Cardiac muscle cell (in vitro differentiated cells and primary cell): Measurements from ENCODE around the gene GRK3. TPM values are rescaled to one million over a fixed set of nuclear protein-coding genes. Genes with fewer than 3 reads are reported as not detected.
"Not testable (repeated sequence)": the region's sequence is repeated elsewhere in the genome, so short reads cannot be mapped to it uniquely, and the experiment has no call there.

ENCODE experiments used
- DNase-seq, 2 donors: peaks; one replicate each; pipeline versions ENCODE4 v3.0.0 to v3.0.0-alpha.2; 2010 to 2017; ENCODE audit warnings: low read depth in 1 of 2, low spot score in 1 of 2
- H3K27ac ChIP-seq: fragments of 200-600 bp; sonication (generic); 2 replicates; pipeline ENCODE4 v1.5.1; 2016
- H3K27me3 ChIP-seq: fragments of 200-600 bp; sonication (generic); 2 replicates; pipeline ENCODE4 v1.6.0; 2016; ENCODE audit warnings: control low read depth
- H3K36me3 ChIP-seq: fragments of 200-600 bp; sonication (generic); 2 replicates; pipeline ENCODE4 v1.5.1; 2016; ENCODE audit warnings: control low read depth
- H3K4me1 ChIP-seq: fragments of 200-600 bp; sonication (generic); 2 replicates; pipeline ENCODE4 v1.8.1; 2017; ENCODE audit warnings: low read depth, mild to moderate bottlenecking, mixed run types
- H3K4me3 ChIP-seq: fragments of 200-600 bp; sonication (generic); 2 replicates; pipeline ENCODE4 v1.5.1; 2016; ENCODE audit warnings: mild to moderate bottlenecking
- H3K9me3 ChIP-seq: fragments of 200-600 bp; sonication (generic); 2 replicates; pipeline ENCODE4 v1.5.1; 2017; ENCODE audit warnings: low read depth, mild to moderate bottlenecking, control low read depth
- CTCF ChIP-seq: IDR thresholded peaks from 2 replicates; pipeline ENCODE4 v1.5.1; 2012; ENCODE audit warnings: low read depth, mild to moderate bottlenecking, low read length
- polyA plus RNA-seq: library from polyadenylated mRNA; unstranded; fragments of >200 nt; fragmentation: Nextera tagmentation; extraction: Ambion mirVana; gene quantifications from 2 replicates; pipeline ENCODE4 v1.2.1, GENCODE V29; 2016
- total RNA-seq: library from RNA; depleted of rRNA; stranded (reverse); fragments of >200 nt; gene quantifications from 2 replicates; pipeline ENCODE4 v1.2.3, GENCODE V29; 2016

Gene GRK3
- total and polyA plus RNA-seq, 2 experiments from 2014 or later = 5.7 to 10.5 TPM

- no peak for DNase-seq
- Histone ChIP-seq H3K27ac (no peak overlapping the region), H3K36me3 (no peaks in the 10 kb centered on the region), H3K4me1 (peaks cover 4% of the 10 kb centered on the region), H3K9me3 (no peaks in the 10 kb centered on the region), H3K27me3 (no peaks in the 10 kb centered on the region), H3K4me3 (no peak overlapping the region)
- TF ChIP-seq CTCF = no peak
Observed at GRCh38 chr22:25574736-25575135, 10.3 kb downstream of the GRK3 start.

- DNase-seq, H3K36me3 ChIP-seq, H3K27me3 ChIP-seq, H3K4me1 ChIP-seq, H3K27ac ChIP-seq, H3K4me3 ChIP-seq, H3K9me3 ChIP-seq: not testable (repeated sequence)
Observed at GRCh38 chr22:25575674-25576392, 11.4 kb downstream of the GRK3 start.

- not testable (repeated sequence) for H3K27ac ChIP-seq, H3K27me3 ChIP-seq, H3K36me3 ChIP-seq, H3K4me3 ChIP-seq, DNase-seq, H3K9me3 ChIP-seq
- H3K4me1 ChIP-seq = peaks cover 14% of the 10 kb centered on the region
Observed at GRCh38 chr22:25581452-25581851, 17.0 kb downstream of the GRK3 start.

- Histone ChIP-seq H3K9me3 (no peaks in the 10 kb centered on the region), H3K4me1 (peaks cover 10% of the 10 kb centered on the region), H3K36me3 (no peaks in the 10 kb centered on the region), H3K4me3 (no peak overlapping the region), H3K27ac (no peak overlapping the region), H3K27me3 (no peaks in the 10 kb centered on the region)
- no peak for TF ChIP-seq CTCF
- DNase-seq = peak in 1 of 2 donors; percentile 23
Observed at GRCh38 chr22:25582946-25583345, 18.5 kb downstream of the GRK3 start.

- peak in 1 of 2 donors; percentile 37 for DNase-seq
Observed at GRCh38 chr22:25584993-25585392, 20.5 kb downstream of the GRK3 start.

GRCh38 chr22:25589664-25590063, 25.2 kb downstream of the GRK3 start:
- H3K9me3 ChIP-seq, H3K36me3 ChIP-seq, DNase-seq, H3K27ac ChIP-seq, H3K27me3 ChIP-seq, H3K4me3 ChIP-seq, H3K4me1 ChIP-seq: not testable (repeated sequence)

More at GRCh38 chr22:25584993-25585392, 20.5 kb downstream of the GRK3 start:
- H3K4me1 ChIP-seq = peaks cover 10% of the 10 kb centered on the region
- not testable (repeated sequence) for H3K9me3 ChIP-seq, H3K36me3 ChIP-seq, H3K27ac ChIP-seq, H3K27me3 ChIP-seq, H3K4me3 ChIP-seq

GRCh38 chr22:25593323-25593722, 28.8 kb downstream of the GRK3 start:
- H3K27ac ChIP-seq, DNase-seq, H3K4me3 ChIP-seq, H3K4me1 ChIP-seq, H3K9me3 ChIP-seq, H3K27me3 ChIP-seq, H3K36me3 ChIP-seq: not testable (repeated sequence)

- no peak for DNase-seq
- Histone ChIP-seq H3K9me3 (no peaks in the 10 kb centered on the region), H3K4me3 (no peak overlapping the region), H3K36me3 (no peaks in the 10 kb centered on the region), H3K4me1 (no peaks in the 10 kb centered on the region), H3K27ac (no peak overlapping the region), H3K27me3 (no peaks in the 10 kb centered on the region)
- no peak for TF ChIP-seq CTCF
Observed at GRCh38 chr22:25598609-25599008, 34.1 kb downstream of the GRK3 start.
